DOHH2 (cell line): ENCODE results near the gene MYOZ2.

Source experiments
- EZH2phosphoT487 ChIP-seq: fragments of 200-600 bp; sonication (generic); IDR thresholded peaks from 2 replicates; pipeline ENCODE4 v1.6.1; 2017; ENCODE audit warnings: borderline replicate concordance, mild to moderate bottlenecking, antibody characterized with exemption, low read length, moderate library complexity, mixed read lengths
- TF ChIP-seq, protein P1 (sequence below): fragments of 200-600 bp; sonication (generic); IDR thresholded peaks from one replicate; pipeline ENCODE4 v1.5.1; 2014; ENCODE audit warnings: antibody characterized with exemption, mild to moderate bottlenecking, low read depth, low read length; ENCODE audit not compliant: poor library complexity, severe bottlenecking

DNA sequence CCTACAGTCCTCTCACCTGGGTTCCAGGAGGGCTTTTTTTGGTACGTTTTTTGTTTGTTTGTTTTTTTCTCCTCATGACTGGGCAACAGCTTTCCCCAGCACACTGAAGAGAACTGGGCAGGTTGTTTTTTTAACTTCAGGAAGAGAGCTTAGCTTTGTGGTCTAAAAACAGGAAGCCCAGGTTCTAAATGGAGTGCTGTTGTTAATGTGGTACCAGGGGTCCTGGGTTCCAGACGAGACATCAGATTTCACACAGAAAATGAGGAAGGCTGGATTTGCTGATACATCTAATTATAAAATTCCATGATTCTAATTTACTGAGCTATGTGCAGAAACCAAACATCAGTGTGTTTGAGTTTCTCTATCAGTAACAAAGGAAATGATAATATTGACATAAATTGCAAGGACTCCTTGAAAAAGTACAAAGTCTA lies 4.2 kb downstream of the MYOZ2 start:
- TF ChIP-seq, protein P1, sequence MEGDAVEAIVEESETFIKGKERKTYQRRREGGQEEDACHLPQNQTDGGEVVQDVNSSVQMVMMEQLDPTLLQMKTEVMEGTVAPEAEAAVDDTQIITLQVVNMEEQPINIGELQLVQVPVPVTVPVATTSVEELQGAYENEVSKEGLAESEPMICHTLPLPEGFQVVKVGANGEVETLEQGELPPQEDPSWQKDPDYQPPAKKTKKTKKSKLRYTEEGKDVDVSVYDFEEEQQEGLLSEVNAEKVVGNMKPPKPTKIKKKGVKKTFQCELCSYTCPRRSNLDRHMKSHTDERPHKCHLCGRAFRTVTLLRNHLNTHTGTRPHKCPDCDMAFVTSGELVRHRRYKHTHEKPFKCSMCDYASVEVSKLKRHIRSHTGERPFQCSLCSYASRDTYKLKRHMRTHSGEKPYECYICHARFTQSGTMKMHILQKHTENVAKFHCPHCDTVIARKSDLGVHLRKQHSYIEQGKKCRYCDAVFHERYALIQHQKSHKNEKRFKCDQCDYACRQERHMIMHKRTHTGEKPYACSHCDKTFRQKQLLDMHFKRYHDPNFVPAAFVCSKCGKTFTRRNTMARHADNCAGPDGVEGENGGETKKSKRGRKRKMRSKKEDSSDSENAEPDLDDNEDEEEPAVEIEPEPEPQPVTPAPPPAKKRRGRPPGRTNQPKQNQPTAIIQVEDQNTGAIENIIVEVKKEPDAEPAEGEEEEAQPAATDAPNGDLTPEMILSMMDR = no peak
- TF ChIP-seq EZH2phosphoT487 = no peak
